GM19324 (cell line): Measurements from ENCODE around the gene POT1.

Source experiments
- ATAC-seq: cut with Tn5 transposase; IDR thresholded peaks from one replicate; pipeline ENCODE4 v1.9.1; 2021; ENCODE audit warnings: mild to moderate bottlenecking, moderate library complexity; ENCODE audit not compliant: unreplicated experiment, low FRiP score

The POT1 gene

GRCh38 chr7:124912972-124913371 lies 16.7 kb downstream of the POT1 start:
- ATAC-seq, result no peak

- no peak for ATAC-seq
Measured at GRCh38 chr7:124909808-124910207, 19.8 kb downstream of the POT1 start.

GRCh38 chr7:124908259-124908658 lies 21.4 kb downstream of the POT1 start:
- ATAC-seq, result no peak

- no peak for ATAC-seq
Measured at GRCh38 chr7:124907490-124907889, 22.1 kb downstream of the POT1 start.

GRCh38 chr7:124898531-124898930 lies 31.1 kb downstream of the POT1 start:
- ATAC-seq, result no peak

- no peak for ATAC-seq
Measured at GRCh38 chr7:124896001-124896400, 33.6 kb downstream of the POT1 start.

- no peak for ATAC-seq
Measured at GRCh38 chr7:124893140-124893827, 36.3 kb downstream of the POT1 start.

GRCh38 chr7:124887247-124887646 lies 42.4 kb downstream of the POT1 start:
- no peak for ATAC-seq

- no peak for ATAC-seq
Measured at GRCh38 chr7:124881981-124882380, 47.6 kb downstream of the POT1 start.

GRCh38 chr7:124879771-124880170 lies 49.9 kb downstream of the POT1 start:
- ATAC-seq, result no peak

GRCh38 chr7:124879103-124879502 lies 50.5 kb downstream of the POT1 start:
- ATAC-seq, result no peak

- ATAC-seq, result no peak
Measured at GRCh38 chr7:124874644-124875163, 54.9 kb downstream of the POT1 start.

- ATAC-seq, result no peak
Measured at GRCh38 chr7:124857672-124858235, 71.9 kb downstream of the POT1 start.

GRCh38 chr7:124856299-124856888 lies 73.2 kb downstream of the POT1 start:
- no peak for ATAC-seq

GRCh38 chr7:124843336-124843735 lies 86.3 kb downstream of the POT1 start:
- ATAC-seq, result no peak

GRCh38 chr7:124840435-124840834 lies 89.2 kb downstream of the POT1 start:
- no peak for ATAC-seq

- ATAC-seq, result no peak
Measured at GRCh38 chr7:124839687-124840086, 89.9 kb downstream of the POT1 start.

GRCh38 chr7:124836173-124836572 lies 93.5 kb downstream of the POT1 start:
- ATAC-seq, result no peak

- ATAC-seq, result no peak
Measured at GRCh38 chr7:124818807-124819206, 110.8 kb downstream of the POT1 start.

GRCh38 chr7:124813994-124814798 lies 115.4 kb downstream of the POT1 start:
- no peak for ATAC-seq

GRCh38 chr7:124812764-124813163 lies 116.9 kb downstream of the POT1 start:
- no peak for ATAC-seq
